GM21390 (cell line): ENCODE results near the gene RASGRP4.
"Not testable (repeated sequence)": the region's sequence is repeated elsewhere in the genome, so short reads cannot be mapped to it uniquely, and the experiment has no call there.

Experiments
- ATAC-seq: cut with Tn5 transposase; IDR thresholded peaks from one replicate; pipeline ENCODE4 v1.9.1; 2021; ENCODE audit not compliant: unreplicated experiment

The RASGRP4 gene

DNA sequence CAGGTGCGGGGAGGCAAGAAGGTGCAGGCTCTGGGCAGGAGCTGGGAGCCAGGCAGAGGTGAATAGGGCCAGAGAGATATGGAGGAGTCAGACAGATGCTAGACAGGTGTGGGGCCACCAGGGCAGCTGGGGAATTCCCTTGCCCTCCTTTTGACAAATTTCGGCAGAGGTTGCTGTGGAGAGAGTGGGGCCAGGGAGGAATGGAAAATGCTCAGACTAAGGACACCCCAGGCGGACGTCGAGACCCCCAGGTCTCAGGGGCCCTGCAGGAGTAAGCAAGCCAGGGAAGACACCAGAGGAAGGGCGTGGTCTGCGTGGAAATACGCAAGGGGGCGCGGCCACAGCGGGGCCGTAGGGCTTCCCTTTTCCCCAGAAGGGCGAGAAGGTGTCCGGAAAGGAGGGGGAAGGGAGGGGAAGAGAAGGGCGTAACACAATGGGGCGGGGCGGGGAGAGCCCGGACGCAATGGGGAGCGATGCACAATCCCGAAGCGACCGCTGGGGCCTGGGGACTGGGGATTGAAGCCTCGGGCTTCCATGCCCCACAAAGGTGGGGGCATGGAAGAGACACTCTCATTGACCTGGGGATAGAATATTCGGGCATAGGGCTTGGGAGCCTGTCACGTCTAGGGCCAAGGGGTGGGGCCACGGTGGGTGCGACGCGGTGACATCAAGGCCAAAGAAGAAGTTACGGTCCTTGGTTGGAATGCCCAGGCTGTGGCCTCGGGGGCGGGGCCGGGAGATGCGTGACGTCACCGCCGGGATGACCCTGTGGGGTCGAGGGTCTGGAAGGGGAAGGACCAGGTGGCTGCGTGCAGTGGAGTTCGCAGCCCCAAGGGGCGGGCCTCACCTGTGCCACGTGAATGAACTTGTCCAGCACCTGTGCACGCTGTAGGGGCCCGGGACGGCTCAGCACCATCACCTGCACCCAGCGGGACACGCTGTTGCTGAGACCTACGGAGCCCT, 8.2 kb downstream of the RASGRP4 start:
- no peak for ATAC-seq

- ATAC-seq, result no peak
Observed at GRCh38 chr19:38417146-38417543, 8.9 kb downstream of the RASGRP4 start.

DNA sequence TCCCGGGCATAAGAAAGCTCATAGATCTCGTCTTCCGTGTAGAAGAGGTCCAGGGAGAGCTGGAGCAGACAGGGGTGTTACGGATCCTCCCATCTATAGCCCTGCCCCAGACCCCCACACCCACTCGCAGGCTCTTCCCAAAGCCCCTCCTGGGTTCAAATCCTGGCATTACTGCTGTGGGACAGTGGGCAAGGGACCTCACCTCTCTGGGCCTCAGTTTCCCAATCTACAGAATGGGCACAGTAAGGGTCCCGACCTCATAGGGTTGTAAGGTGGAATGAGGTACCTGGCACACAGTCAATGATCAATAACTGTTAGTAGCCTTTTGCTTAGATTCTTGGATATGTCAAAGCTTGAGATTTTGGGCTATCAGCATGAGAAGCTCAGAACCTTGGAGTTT, 12.6 kb downstream of the RASGRP4 start:
- no peak for ATAC-seq

DNA sequence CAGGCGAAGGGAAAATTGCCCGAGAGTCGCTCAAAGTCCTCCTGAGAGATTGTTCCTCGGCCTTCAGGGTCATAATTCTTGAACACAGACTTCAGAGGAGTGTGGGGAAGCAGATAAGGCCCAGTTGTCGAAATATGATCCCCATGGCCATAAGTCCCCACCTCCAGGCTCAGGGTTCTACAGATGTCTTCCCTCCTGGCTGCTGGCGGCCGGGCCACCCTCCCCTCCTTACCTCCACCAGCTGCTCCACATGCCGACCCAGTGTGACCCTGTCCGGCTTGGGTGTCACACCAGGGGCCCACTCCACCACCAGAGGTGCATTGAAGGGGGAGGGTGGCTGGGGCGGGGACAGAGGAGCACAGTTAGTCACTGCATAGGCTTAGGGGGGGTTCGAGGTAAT, 13.1 kb downstream of the RASGRP4 start:
- ATAC-seq, result no peak

DNA sequence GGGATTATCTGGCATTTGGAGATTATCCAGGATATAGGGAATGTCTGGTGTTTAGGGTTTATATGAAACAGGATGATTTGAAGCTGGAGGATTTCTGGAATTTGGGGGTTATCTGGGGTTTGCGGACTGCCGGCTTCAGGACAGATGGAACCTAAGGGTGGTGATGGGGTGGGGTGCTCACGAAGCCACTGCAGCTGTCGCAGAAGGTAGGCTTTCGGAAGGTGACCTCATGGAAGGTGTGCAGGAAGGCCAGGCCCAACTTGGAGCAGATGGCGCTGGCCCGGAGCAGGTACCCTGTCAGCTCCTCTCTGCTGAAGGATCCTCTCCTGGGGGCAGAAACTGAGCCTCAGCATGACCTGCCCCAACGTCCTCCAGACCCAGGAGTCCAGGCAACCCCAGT, 13.5 kb downstream of the RASGRP4 start:
- ATAC-seq, result no peak

DNA sequence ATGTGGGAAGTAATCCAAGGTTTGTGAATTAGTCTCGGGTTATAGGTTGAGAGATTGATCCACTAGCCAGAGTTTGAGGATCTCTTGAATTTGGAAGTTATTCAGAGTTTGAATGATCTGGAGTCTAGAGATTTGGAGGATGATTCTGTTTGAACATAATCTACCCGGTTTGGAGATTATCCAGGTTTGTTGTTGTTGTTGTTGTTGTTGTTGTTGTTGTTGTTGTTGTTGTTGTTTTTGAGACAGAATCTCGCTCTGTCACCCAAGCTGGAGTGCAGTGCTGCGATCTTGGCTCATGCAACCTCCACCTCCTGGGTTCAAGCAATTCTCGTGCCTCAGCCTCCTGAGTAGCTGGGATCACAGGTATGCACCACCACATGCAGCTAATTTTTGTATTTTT, 14.1 kb downstream of the RASGRP4 start:
- ATAC-seq, result not testable (repeated sequence)

DNA sequence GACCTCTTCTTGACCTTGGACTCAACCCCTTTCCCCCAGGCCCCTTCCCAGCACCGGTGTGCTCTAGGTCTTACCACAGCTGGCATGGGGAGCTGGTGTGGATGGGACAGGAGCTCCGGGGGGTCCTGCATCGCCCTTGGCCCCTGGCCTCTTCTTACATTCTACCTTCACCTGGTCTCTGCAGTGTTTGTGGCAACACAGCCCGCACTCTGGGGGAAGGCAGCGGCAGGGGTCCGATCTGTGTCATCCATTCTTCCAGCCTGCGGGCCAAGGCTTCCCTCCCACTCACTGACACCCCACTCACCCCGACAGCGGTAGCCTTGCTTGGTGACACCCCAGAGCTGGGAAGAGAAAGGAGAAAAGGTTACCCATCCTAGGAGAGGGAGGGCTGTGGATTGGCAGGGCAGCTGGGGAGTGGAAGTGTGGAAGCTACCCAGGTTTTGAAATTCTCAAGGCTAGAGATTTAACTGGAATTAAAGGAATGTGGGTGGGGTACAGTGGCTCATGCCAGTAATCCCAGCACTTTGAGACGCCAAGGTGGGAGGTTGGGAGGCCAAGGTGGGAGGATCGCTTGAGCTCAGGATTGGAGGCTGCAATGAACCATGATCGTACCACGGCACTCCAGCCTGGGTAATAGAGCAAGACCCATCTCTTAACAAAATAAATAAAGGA, 14.8 kb downstream of the RASGRP4 start:
- ATAC-seq, result no peak

GRCh38 chr19:38410407-38410806, 15.6 kb downstream of the RASGRP4 start:
- not testable (repeated sequence) for ATAC-seq

DNA sequence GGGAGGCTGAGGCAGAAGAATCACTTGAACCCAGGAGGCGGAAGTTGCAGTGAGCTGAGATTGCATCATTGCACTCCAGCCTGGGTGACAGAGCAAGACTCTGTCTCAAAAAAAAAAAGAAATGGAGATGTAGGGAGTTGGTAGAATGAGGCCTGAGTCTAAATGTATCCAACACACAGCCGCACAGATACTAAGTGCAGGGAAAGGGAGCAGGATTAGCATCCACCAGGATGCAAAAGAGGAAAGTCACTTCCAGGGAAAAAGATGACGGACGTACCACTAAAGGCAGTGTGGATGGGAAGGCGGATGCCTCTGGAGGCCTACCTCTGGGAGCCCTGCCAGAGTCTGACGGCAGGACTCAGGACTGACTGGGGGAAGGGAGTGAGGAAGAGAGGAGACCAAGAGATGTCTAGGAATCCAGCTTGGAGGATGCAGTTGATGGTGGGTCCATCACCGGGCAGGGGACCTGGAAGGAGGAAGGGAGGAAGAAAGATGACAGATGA, 16.3 kb downstream of the RASGRP4 start:
- ATAC-seq, result no peak

- no peak for ATAC-seq
Observed at GRCh38 chr19:38405276-38405675, 20.7 kb downstream of the RASGRP4 start.

DNA sequence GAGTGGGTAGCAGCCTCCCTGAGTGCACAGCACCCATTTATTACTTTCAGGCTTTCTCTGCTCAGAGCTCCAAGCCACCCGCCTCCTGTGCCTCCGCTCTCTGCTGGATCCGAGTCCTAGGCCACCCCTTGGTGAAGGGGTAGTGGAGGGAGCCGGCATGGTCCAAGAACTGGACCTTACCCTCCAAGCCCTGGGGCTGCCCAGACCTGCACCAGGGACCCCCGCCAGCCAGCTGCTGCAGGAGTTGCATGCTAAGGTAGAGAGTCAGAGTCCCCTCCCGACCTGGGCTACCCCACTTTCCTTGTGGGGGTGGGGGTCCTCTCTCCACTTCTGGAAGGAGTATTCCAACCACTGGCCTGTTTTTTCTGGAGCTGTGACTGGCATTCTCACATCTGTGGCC, 21.2 kb downstream of the RASGRP4 start:
- ATAC-seq, result no peak

- peak; percentile 88 for ATAC-seq
Observed at GRCh38 chr19:38402967-38403674, 22.9 kb downstream of the RASGRP4 start, which contains the start of gene FAM98C. TSS of gene FAM98C (plus strand) at chr19:38403093. CDS start at chr19:38403154, 61 bp downstream.

GRCh38 chr19:38402623-38402966, 23.4 kb downstream of the RASGRP4 start:
- ATAC-seq, result peak; percentile 7

DNA sequence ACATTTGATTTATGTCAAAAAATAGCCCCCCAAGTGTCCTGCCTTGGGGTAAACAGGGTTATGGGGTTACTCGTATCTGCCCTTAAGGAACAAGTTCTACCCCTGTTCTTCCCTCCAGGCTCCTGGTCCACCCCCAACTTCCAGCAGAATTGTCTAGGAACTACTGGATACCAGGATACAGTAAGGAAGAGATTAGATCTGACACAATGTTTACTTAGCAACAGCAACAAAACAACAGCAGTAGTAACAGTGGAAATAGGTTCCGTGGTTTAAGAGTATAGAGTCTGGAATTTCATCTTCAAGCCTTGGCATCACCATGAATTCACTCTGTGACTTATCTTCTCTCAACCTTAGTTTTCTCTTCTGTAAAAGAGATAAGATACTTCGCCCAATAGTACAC, 24.9 kb downstream of the RASGRP4 start:
- ATAC-seq, result no peak

DNA sequence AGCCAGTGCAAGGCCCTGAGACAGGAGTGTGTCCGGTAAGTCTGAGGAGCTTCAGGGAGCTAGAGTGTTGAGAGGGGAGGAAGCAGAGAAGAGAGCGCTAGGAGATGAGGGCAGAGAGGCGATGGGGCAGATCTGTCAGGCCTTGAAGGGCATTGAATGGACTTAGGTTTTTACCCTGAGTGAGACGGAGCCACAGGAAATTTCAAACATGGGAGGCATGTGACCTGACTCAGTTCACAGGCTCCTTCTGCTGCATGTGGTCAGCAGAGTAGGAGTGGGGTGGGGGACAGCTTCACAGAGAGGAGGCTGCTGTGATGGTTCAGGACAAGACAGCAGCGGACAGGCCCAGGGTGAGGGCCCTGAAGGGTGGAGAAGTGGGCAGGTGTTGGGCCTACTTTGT, 25.7 kb downstream of the RASGRP4 start:
- no peak for ATAC-seq

DNA sequence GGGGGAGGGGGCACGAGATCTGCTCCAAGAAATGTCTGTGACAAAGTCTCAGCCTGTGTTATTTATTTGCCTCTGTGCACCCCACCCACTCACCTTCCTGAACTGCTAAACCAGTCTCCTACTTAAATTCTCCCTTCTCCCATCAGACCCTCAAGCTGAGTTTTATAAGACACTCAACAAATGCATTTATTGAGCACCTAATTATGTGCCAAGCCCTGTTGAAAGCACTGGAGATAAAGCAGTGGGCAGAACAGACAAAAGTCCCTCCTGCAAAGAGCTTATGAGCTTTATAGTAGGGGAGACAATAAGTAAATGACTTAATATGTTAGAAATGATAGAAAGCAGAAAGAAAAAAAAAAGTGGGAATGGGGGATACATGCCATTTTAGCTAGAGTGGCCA, 26.5 kb downstream of the RASGRP4 start:
- ATAC-seq, result no peak

DNA sequence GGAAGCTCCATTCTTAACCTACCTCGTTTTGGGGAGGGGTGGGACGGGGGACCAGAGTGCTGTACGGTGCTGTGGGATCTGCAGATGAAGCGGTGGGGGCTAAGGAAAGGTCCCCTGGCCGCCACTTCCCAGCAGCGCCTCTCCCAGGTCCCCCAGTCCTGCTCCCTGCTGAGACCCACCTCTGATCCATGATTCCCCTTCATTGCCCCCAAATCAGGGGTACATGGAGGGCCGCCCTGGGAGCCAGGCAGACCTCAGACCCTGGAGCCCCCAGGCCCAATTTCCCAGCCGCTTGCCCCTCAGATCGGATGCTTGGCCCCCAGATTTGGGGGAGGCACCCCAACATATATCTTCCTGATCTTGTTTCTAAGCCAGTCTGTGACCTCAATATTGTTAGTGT, 26.9 kb downstream of the RASGRP4 start:
- ATAC-seq, result no peak

DNA sequence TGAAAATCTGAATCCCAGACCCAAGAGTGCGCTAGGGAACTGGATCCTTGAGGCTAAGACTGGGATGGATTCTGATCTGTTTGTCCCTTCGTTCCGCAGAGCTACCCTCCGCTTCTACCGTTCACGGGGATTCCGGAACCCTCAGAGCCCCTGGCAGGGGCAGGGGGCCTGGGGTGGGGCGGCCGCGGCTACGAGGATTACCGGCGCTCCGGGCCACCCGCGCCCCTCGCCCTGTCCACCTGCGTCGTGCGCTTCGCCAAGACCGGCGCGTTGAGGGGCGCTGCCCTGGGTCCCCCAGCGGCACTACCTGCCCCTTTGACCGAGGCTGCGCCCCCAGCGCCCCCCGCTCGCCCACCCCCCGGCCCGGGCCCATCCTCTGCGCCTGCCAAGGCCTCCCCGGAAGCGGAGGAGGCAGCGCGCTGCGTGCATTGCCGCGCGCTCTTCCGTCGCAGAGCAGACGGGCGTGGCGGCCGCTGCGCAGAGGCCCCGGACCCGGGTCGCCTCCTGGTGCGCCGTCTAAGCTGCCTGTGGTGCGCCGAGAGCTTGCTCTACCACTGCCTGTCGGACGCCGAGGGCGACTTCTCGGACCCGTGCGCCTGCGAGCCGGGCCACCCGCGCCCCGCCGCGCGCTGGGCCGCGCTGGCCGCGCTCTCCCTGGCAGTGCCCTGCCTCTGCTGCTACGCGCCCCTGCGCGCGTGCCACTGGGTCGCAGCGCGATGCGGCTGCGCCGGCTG, 30.5 kb downstream of the RASGRP4 start:
- ATAC-seq, result no peak

GRCh38 chr19:38394488-38394887, 31.5 kb downstream of the RASGRP4 start:
- no peak for ATAC-seq

GRCh38 chr19:38392707-38393308, 33.2 kb downstream of the RASGRP4 start:
- ATAC-seq, result no peak
